MCF 10A (cell line): Measurements from ENCODE around the gene LMAN2L. TPM values are rescaled to one million over a fixed set of nuclear protein-coding genes. Genes with fewer than 3 reads are reported as not detected.

Experiments
- BruUV-seq: library from RNA; stranded (reverse); fragments of 400-500 nt; replicated peaks from 2 replicates; lab custom pipeline; 2021; lab: Mats Ljungman, UMichigan
- CTCF ChIA-PET: fragments of 300-600 bp; sonication (Branson Sonifier 250); formaldehyde crosslinking; extraction: SDS; loops from one replicate; lab custom pipeline; 2021; ENCODE audit warnings: antibody characterized with exemption, inconsistent platforms; lab: Yijun Ruan, JAX
- POLR2A ChIA-PET: fragments of 300-600, 350-650 bp; sonication (Branson Sonifier 250); formaldehyde crosslinking; extraction: SDS; loops from one replicate; lab custom pipeline; 2020; ENCODE audit warnings: antibody characterized with exemption, inconsistent platforms; lab: Yijun Ruan, JAX
- DNase-seq: peaks from one replicate; pipeline ENCODE4 v3.0.0-alpha.2; 2018; ENCODE audit not compliant: unreplicated experiment
- H3K27ac Mint-ChIP-seq: one replicate; pipeline ENCODE4 v1.8.0; 2022; ENCODE audit warnings: mild to moderate bottlenecking, low read depth, mixed read lengths; ENCODE audit not compliant: unreplicated experiment
- H3K27me3 Mint-ChIP-seq: one replicate; pipeline ENCODE4 v1.8.0; 2022; ENCODE audit warnings: mixed read lengths; ENCODE audit not compliant: insufficient read depth, unreplicated experiment
- H3K36me3 Mint-ChIP-seq: one replicate; pipeline ENCODE4 v1.8.0; 2022; ENCODE audit warnings: mild to moderate bottlenecking, moderate library complexity, mixed read lengths; ENCODE audit not compliant: insufficient read depth, unreplicated experiment
- H3K4me1 Mint-ChIP-seq: one replicate; pipeline ENCODE4 v1.8.0; 2022; ENCODE audit warnings: mixed read lengths; ENCODE audit not compliant: insufficient read depth, unreplicated experiment
- H3K4me3 Mint-ChIP-seq: one replicate; pipeline ENCODE4 v1.8.0; 2022; ENCODE audit warnings: mild to moderate bottlenecking, moderate library complexity, mixed read lengths; ENCODE audit not compliant: unreplicated experiment
- H3K9me3 Mint-ChIP-seq: one replicate; pipeline ENCODE4 v1.8.0; 2022; ENCODE audit warnings: mixed read lengths; ENCODE audit not compliant: unreplicated experiment
- CTCF ChIP-seq: fragments of 200-600 bp; IDR thresholded peaks from one replicate; pipeline ENCODE4 v1.8.0; 2022; ENCODE audit warnings: antibody characterized with exemption, mild to moderate bottlenecking; ENCODE audit not compliant: unreplicated experiment
- intact Hi-C: fragments of 100-400 bp; cut with micrococcal nuclease; formaldehyde crosslinking; loops from 2 replicates; pipeline ENCODE4 v1.14.1; 2022
- total RNA-seq: library from RNA; stranded (reverse); gene quantifications from 2 replicates; pipeline ENCODE4 v1.2.3, GENCODE V29; 2022

The LMAN2L gene
- total RNA-seq, 1 experiment from 2014 or later = 6.5 TPM

- no peak for TF ChIP-seq CTCF
- Mint-ChIP-seq H3K4me3 (no peak overlapping the region), H3K9me3 (no peaks in the 10 kb centered on the region), H3K27me3 (no peaks in the 10 kb centered on the region), H3K27ac (no peak overlapping the region), H3K36me3 (peaks cover 34% of the 10 kb centered on the region), H3K4me1 (no peaks in the 10 kb centered on the region)
- intact Hi-C loops = no loop called here
- DNase-seq = no peak
- ChIA-PET POLR2A (interaction anchor here (0.8 to 1.0 kb wide), 2 partner anchors 9 to 111 kb away, joined by 3 to 4 read pairs; no protein-coding TSS in a partner anchor), CTCF (no interaction called here)
- BruUV-seq = no TSS peak
Measured at GRCh38 chr2:96715658-96716057, 24.2 kb downstream of the LMAN2L start.

DNA sequence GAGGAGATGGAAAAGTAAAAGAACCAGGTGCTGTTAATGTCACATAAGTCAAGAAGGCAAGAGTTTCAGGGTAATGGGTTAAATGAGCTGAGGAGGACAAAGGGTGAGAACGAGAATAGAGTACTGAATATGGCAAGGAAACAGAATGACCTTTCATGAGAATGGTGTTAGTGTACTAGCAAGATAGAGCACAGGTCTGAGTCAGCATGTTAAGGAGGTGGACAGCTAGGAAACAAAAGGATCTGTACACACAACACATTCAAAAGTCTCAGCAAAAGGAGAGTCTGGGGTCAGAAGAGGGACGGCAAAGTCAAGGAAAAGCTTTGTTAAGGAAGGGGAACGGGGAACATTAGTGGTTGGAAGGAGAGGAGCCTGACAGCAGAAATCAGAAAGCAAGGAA is 28.9 kb downstream of the LMAN2L start:
- H3K4me1 Mint-ChIP-seq = no peaks in the 10 kb centered on the region
- ChIA-PET CTCF (interaction anchor here (1.1 kb wide), 1 partner anchor 88 kb away, joined by 3 read pairs; no protein-coding TSS in a partner anchor), POLR2A (no interaction called here)
- peaks cover 51% of the 10 kb centered on the region for H3K36me3 Mint-ChIP-seq
- H3K4me3 Mint-ChIP-seq = no peak overlapping the region
- intact Hi-C loops = no loop called here
- no TSS peak for BruUV-seq
- H3K27me3 Mint-ChIP-seq = no peaks in the 10 kb centered on the region
- H3K27ac Mint-ChIP-seq = no peak overlapping the region
- DNase-seq = no peak
- no peak for TF ChIP-seq CTCF
- H3K9me3 Mint-ChIP-seq = no peaks in the 10 kb centered on the region

GRCh38 chr2:96703021-96703751 is 36.7 kb downstream of the LMAN2L start:
- ChIA-PET POLR2A (no interaction called here), CTCF (interaction anchor here (0.5 to 0.6 kb wide), 2 partner anchors 258 to 381 kb away, joined by 3 read pairs; no protein-coding TSS in a partner anchor)
- no peak for DNase-seq
- Mint-ChIP-seq H3K9me3 (no peaks in the 10 kb centered on the region), H3K4me3 (no peak overlapping the region), H3K27me3 (no peaks in the 10 kb centered on the region), H3K27ac (no peak overlapping the region), H3K4me1 (peaks cover 5% of the 10 kb centered on the region), H3K36me3 (peaks cover 24% of the 10 kb centered on the region)
- no peak for TF ChIP-seq CTCF
- intact Hi-C loops = no loop called here
- no TSS peak for BruUV-seq

GRCh38 chr2:96702098-96702785 is 37.6 kb downstream of the LMAN2L start:
- H3K4me3 Mint-ChIP-seq = no peak overlapping the region
- intact Hi-C loops = no loop called here
- CTCF ChIA-PET = no interaction called here

More at GRCh38 chr2:96702098-96702785, 37.6 kb downstream of the LMAN2L start:
- H3K36me3 Mint-ChIP-seq = peaks cover 14% of the 10 kb centered on the region
- POLR2A ChIA-PET = no interaction called here
- DNase-seq = peak; percentile 38
- no peak for TF ChIP-seq CTCF
- H3K27me3 Mint-ChIP-seq = no peaks in the 10 kb centered on the region
- H3K9me3 Mint-ChIP-seq = no peaks in the 10 kb centered on the region
- H3K4me1 Mint-ChIP-seq = peaks cover 5% of the 10 kb centered on the region
- no peak overlapping the region for H3K27ac Mint-ChIP-seq
- no TSS peak for BruUV-seq
